ENCODE data around the gene NRP1.

DNA sequence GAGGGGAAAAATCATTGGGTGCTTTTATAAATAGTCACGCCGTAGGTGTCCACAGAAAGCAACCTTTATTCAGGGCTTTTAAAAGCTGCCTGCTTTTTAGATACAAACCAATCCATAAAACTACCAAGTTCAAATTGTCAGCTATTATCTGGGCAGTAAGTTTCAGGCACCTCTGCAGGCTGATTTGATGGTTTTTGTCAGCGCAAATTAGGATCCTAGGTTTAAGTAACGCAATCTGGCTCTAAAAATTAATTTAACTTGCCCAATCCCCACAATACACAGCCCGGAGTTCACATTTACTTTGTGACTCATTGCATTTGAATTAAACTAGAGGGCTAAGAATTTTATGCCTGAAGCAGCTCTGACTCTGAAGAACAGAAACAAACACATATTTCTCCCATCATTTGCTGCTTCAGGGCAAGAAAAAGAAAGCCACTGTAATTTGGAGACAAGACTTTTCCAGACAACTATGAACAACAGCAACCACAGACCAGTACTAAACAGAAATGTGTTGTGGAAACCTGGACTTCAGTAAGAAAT, 43.3 kb downstream of the NRP1 start:
- TF ChIP-seq, protein P1, sequence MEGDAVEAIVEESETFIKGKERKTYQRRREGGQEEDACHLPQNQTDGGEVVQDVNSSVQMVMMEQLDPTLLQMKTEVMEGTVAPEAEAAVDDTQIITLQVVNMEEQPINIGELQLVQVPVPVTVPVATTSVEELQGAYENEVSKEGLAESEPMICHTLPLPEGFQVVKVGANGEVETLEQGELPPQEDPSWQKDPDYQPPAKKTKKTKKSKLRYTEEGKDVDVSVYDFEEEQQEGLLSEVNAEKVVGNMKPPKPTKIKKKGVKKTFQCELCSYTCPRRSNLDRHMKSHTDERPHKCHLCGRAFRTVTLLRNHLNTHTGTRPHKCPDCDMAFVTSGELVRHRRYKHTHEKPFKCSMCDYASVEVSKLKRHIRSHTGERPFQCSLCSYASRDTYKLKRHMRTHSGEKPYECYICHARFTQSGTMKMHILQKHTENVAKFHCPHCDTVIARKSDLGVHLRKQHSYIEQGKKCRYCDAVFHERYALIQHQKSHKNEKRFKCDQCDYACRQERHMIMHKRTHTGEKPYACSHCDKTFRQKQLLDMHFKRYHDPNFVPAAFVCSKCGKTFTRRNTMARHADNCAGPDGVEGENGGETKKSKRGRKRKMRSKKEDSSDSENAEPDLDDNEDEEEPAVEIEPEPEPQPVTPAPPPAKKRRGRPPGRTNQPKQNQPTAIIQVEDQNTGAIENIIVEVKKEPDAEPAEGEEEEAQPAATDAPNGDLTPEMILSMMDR (conservative IDR thresholded peaks at IDR 0.05; ENCODE audit: low read depth, low read length), result no peak
- TF ChIP-seq EZH2phosphoT487 (IDR thresholded peaks at IDR 0.05; ENCODE audit: borderline replicate concordance, low read length) (no peak), EZH2 (IDR thresholded peaks at IDR 0.05; ENCODE audit: low read length, unreplicated experiment) (no peak)

All from PC-3 (cell line).